Upper lobe of left lung (tissue), 6 donors: Measurements from ENCODE around the gene JPT2. TPM values are rescaled to one million over a fixed set of nuclear protein-coding genes. Genes with fewer than 3 reads are reported as not detected.
"Not testable (repeated sequence)": the region's sequence is repeated elsewhere in the genome, so short reads cannot be mapped to it uniquely, and the experiment has no call there.

Experiments used
- ATAC-seq, 2 donors: fragments of 200-7000 bp; cut with Tn5 transposase; one replicate each; pipeline ENCODE4 v1.9.1; 2022; ENCODE audit warnings: mild to moderate bottlenecking in 2 of 2, moderate library complexity in 2 of 2; ENCODE audit not compliant: low FRiP score in 2 of 2
- DNase-seq, 2 donors: peaks; one replicate each; pipeline ENCODE4 v3.0.0-alpha.2; 2019 to 2020
- H3K27ac ChIP-seq, 4 donors: fragments of 200-600 bp; sonication (generic); one replicate each; pipeline ENCODE4 v1.5.1; 2016 to 2019
- H3K27me3 ChIP-seq, 4 donors: fragments of 200-600 bp; sonication (generic); one replicate each; pipeline ENCODE4 v1.5.1; 2017 to 2019
- H3K36me3 ChIP-seq, 4 donors: fragments of 200-600 bp; sonication (generic); one replicate each; pipeline ENCODE4 v1.5.1; 2016 to 2019
- H3K4me1 ChIP-seq, 4 donors: fragments of 200-600 bp; sonication (generic); one replicate each; pipeline ENCODE4 v1.5.1; 2018 to 2019
- H3K4me3 ChIP-seq, 4 donors: fragments of 200-600 bp; sonication (generic); one replicate each; pipeline ENCODE4 v1.5.1; 2017 to 2019; ENCODE audit warnings: mild to moderate bottlenecking in 2 of 4, moderate library complexity in 1 of 4
- H3K9me3 ChIP-seq, 4 donors: fragments of 200-600 bp; sonication (generic); one replicate each; pipeline ENCODE4 v1.5.1; 2018 to 2019
- CTCF ChIP-seq, 6 experiments: fragments of 450-650 bp in 4 of 6; fragments of 200-600 bp in 2 of 6; sonication (generic) in 2 of 6; IDR thresholded peaks; one replicate each; pipeline ENCODE4 v1.5.1; 2016 to 2019; ENCODE audit warnings: antibody characterized with exemption in 6 of 6
- EP300 ChIP-seq, 4 donors: sonication (generic); formaldehyde crosslinking; IDR thresholded peaks; one replicate each; pipeline ENCODE4 v1.5.1; 2017; ENCODE audit warnings: antibody characterized with exemption in 4 of 4, control low read depth in 2 of 4
- POLR2A ChIP-seq, 4 donors: fragments of 450-650 bp; IDR thresholded peaks; one replicate each; pipeline ENCODE4 v1.5.1; 2016 to 2017; ENCODE audit warnings: antibody characterized with exemption in 4 of 4, mild to moderate bottlenecking in 2 of 4
- POLR2AphosphoS5 ChIP-seq, 2 donors: sonication (generic); formaldehyde crosslinking; IDR thresholded peaks; one replicate each; pipeline ENCODE4 v1.5.1; 2017; ENCODE audit warnings: antibody characterized with exemption in 2 of 2
- WGBS, 2 donors: methylation state at CpG; one replicate each; pipeline ENCODE4 v1.1.5; 2017 to 2018; 5-methylcytosine and 5-hydroxymethylcytosine counted together
- total RNA-seq, 6 donors: library from RNA; depleted of rRNA in 4 of 6; stranded (reverse); fragments of >200 nt in 4 of 6; gene quantifications; one replicate each; pipeline versions ENCODE4 v1.1.0 to v1.2.1, GENCODE V29; 2016 to 2021
- donor health status: DM: no; HTN: no; CAD: no; lungs with moderate emphysema.
- donor health status: DM: no; HTN: yes; CAD: no; lungs with severe emphysema.

The JPT2 gene
- total RNA-seq, 6 donors from 2014 or later, result 15.8 to 60.5 (median 38.3) TPM

GRCh38 chr16:1715220-1715619, 37.1 kb downstream of the JPT2 start:
- DNase-seq, result no peak
- Histone ChIP-seq H3K9me3 (no peaks in the 10 kb centered on the region), H3K4me3 (no peak overlapping the region), H3K27me3 (no peaks in the 10 kb centered on the region), H3K27ac (no peak overlapping the region), H3K36me3 (peaks cover 0 to 4% (median 0%) of the 10 kb centered on the region in 4 donors), H3K4me1 (peaks cover 0 to 29% (median 17%) of the 10 kb centered on the region in 4 donors)
- TF ChIP-seq POLR2A (IDR thresholded peaks at IDR 0.05) (no peak), EP300 (IDR thresholded peaks at IDR 0.05) (no peak), POLR2AphosphoS5 (IDR thresholded peaks at IDR 0.05) (no peak), CTCF (IDR thresholded peaks at IDR 0.05) (no peak)
- no peak for ATAC-seq
- WGBS, 2 donors, result 96 to 97% methylated on average over 12 of the region's 12 CpGs

GRCh38 chr16:1718236-1718635, 40.2 kb downstream of the JPT2 start:
- not testable (repeated sequence) for H3K9me3 ChIP-seq, H3K27ac ChIP-seq, H3K27me3 ChIP-seq, ATAC-seq, H3K4me3 ChIP-seq, H3K36me3 ChIP-seq, DNase-seq
- WGBS, 2 donors, result 89 to 97% methylated on average over 10 of the region's 10 CpGs
- peaks cover 16 to 46% (median 30%) of the 10 kb centered on the region in 4 donors for H3K4me1 ChIP-seq

- Histone ChIP-seq H3K4me1 (peaks cover 22 to 46% (median 32%) of the 10 kb centered on the region in 4 donors), H3K27ac (peak overlapping the region in 2 of 4 donors; percentile 5 to 37)
- not testable (repeated sequence) for H3K4me3 ChIP-seq, H3K36me3 ChIP-seq, H3K27me3 ChIP-seq, H3K9me3 ChIP-seq
- DNase-seq (peak in 1 of 2 donors; percentile 66), ATAC-seq (peak in 1 of 2 donors; percentile 62)
- TF ChIP-seq POLR2AphosphoS5 (IDR thresholded peaks at IDR 0.05), result peak in 1 of 2 donors; percentile 12
- 65 to 76% methylated on average over 11 to 12 of the region's 12 CpGs for WGBS, 2 donors
Observed at GRCh38 chr16:1719559-1720229, 41.6 kb downstream of the JPT2 start.

GRCh38 chr16:1721372-1721771, 43.3 kb downstream of the JPT2 start:
- Histone ChIP-seq H3K27ac (peak overlapping the region in 3 of 4 donors; percentile 48 to 78 (median 53)), H3K27me3 (no peaks in the 10 kb centered on the region), H3K9me3 (no peaks in the 10 kb centered on the region), H3K36me3 (peaks cover 0 to 22% (median 13%) of the 10 kb centered on the region in 4 donors), H3K4me1 (peaks cover 22 to 46% (median 32%) of the 10 kb centered on the region in 4 donors), H3K4me3 (no peak overlapping the region)
- WGBS, 2 donors, result 94 to 95% methylated on average over 9 of the region's 9 CpGs
- no peak for DNase-seq
- TF ChIP-seq POLR2A (IDR thresholded peaks at IDR 0.05) (no peak), CTCF (IDR thresholded peaks at IDR 0.05) (no peak), POLR2AphosphoS5 (IDR thresholded peaks at IDR 0.05) (no peak), EP300 (IDR thresholded peaks at IDR 0.05) (no peak)
- ATAC-seq, result no peak

- DNase-seq (peak in 1 of 2 donors; percentile 38), ATAC-seq (peak in 1 of 2 donors; percentile 56)
- Histone ChIP-seq H3K9me3 (no peaks in the 10 kb centered on the region), H3K36me3 (peaks cover 0 to 42% (median 28%) of the 10 kb centered on the region in 4 donors), H3K4me1 (peaks cover 22 to 46% (median 32%) of the 10 kb centered on the region in 4 donors), H3K27ac (peak overlapping the region in 3 of 4 donors; percentile 19 to 78 (median 53)), H3K27me3 (no peaks in the 10 kb centered on the region), H3K4me3 (no peak overlapping the region)
- TF ChIP-seq CTCF (IDR thresholded peaks at IDR 0.05) (peak in 5 of 6 experiments; percentile 58 to 86 (median 60)), POLR2A (IDR thresholded peaks at IDR 0.05) (no peak)
- 62 to 64% methylated on average over 6 of the region's 6 CpGs for WGBS, 2 donors
Observed at GRCh38 chr16:1723450-1724147, 45.5 kb downstream of the JPT2 start.
